ENCODE results near the gene PMF1. TPM values are rescaled to one million over a fixed set of nuclear protein-coding genes. Genes with fewer than 3 reads are reported as not detected.

Gene PMF1
- total and polyA plus RNA-seq, 2 of the 13 experiments (the other 11 are each of a cell fraction or from before 2014, with no cell fraction given), result 72.5 to 89.0 TPM

- TF ChIP-seq IRF9 (CRISPR knock-in tag; IDR thresholded peaks at IDR 0.05; ENCODE audit: borderline replicate concordance) (peak; percentile 93; the same call in 1 of the 2 replicates), ELK4 (CRISPR knock-in tag; IDR thresholded peaks at IDR 0.05; ENCODE audit: borderline replicate concordance) (no peak), ARNTL (CRISPR knock-in tag; IDR thresholded peaks at IDR 0.05) (peak; percentile 21; the same call in 1 of the 2 replicates), REL (CRISPR knock-in tag; conservative IDR thresholded peaks at IDR 0.05) (0 out of 2 replicates have a peak, but pooled peaks have one; percentile 32), ZNF329 (CRISPR knock-in tag; IDR thresholded peaks at IDR 0.05; ENCODE audit: low read depth) (no peak), TFE3 (CRISPR knock-in tag; IDR thresholded peaks at IDR 0.05) (no peak; the same call in 1 of the 2 replicates), AHDC1 (CRISPR knock-in tag; IDR thresholded peaks at IDR 0.05; ENCODE audit: borderline replicate concordance) (no peak), HNF4A (CRISPR knock-in tag; IDR thresholded peaks at IDR 0.05) (peak; percentile 14; the same call in 1 of the 2 replicates), NFATC3 (CRISPR knock-in tag; IDR thresholded peaks at IDR 0.05) (no peak), KLF16 (CRISPR knock-in tag; IDR thresholded peaks at IDR 0.05) (peak in 1 of 2 experiments; percentile 77; a peak in 2 of 4 replicates), ATF7 (IDR thresholded peaks at IDR 0.05) (no peak), ATF7 (CRISPR knock-in tag; IDR thresholded peaks at IDR 0.05) (peak; percentile 44; the same call in 1 of the 2 replicates), ZNF772 (CRISPR knock-in tag; IDR thresholded peaks at IDR 0.05) (peak; percentile 49; the same call in 1 of the 2 replicates), ZZZ3 (CRISPR knock-in tag; IDR thresholded peaks at IDR 0.05; ENCODE audit: borderline replicate concordance) (peak; percentile 57; the same call in 1 of the 2 replicates), SP140L (CRISPR knock-in tag; IDR thresholded peaks at IDR 0.05; ENCODE audit: borderline replicate concordance) (no peak), ARID2 (CRISPR knock-in tag; IDR thresholded peaks at IDR 0.05; ENCODE audit: borderline replicate concordance) (peak; percentile 75; the same call in 1 of the 2 replicates), ZNF569 (CRISPR knock-in tag; IDR thresholded peaks at IDR 0.05; ENCODE audit: borderline replicate concordance) (no peak), DNMT1 (CRISPR knock-in tag; IDR thresholded peaks at IDR 0.05) (no peak)
Measured at GRCh38 chr1:156212833-156213643, at the start of gene PMF1 (continued).

All from HepG2 (cell line).